HepG2 (cell line): ENCODE data around the gene CABLES2. TPM values are rescaled to one million over a fixed set of nuclear protein-coding genes. Genes with fewer than 3 reads are reported as not detected.

Experiments
- ARNT2 ChIP-seq: sonication (generic); formaldehyde crosslinking; IDR thresholded peaks from 2 replicates; pipeline ENCODE4 v1.8.0; 2022; ENCODE audit warnings: mild to moderate bottlenecking, low read depth, missing genetic modification reagents, moderate library complexity
- ATF7-NPFF ChIP-seq: sonication (generic); formaldehyde crosslinking; IDR thresholded peaks from 2 replicates; pipeline ENCODE4 v1.8.1; 2023; ENCODE audit warnings: mild to moderate bottlenecking, low read depth, missing genetic modification reagents, moderate library complexity
- DMAP1 ChIP-seq: IDR thresholded peaks from 2 replicates; pipeline ENCODE4 v1.6.1; 2016
- DNMT1 ChIP-seq: sonication (generic); formaldehyde crosslinking; IDR thresholded peaks from 2 replicates; pipeline ENCODE4 v1.5.1; 2020; ENCODE audit warnings: mild to moderate bottlenecking, missing genetic modification reagents
- KDM5A ChIP-seq: fragments of 200-600 bp; sonication (generic); IDR thresholded peaks from 2 replicates; pipeline ENCODE4 v1.7.0; 2018; ENCODE audit warnings: antibody characterized with exemption, mild to moderate bottlenecking, low read length, borderline replicate concordance
- NFIC ChIP-seq: IDR thresholded peaks from 2 replicates; pipeline ENCODE4 v1.6.1; 2012; ENCODE audit warnings: mild to moderate bottlenecking, low read length, inconsistent platforms
- PHF21A ChIP-seq: sonication (generic); formaldehyde crosslinking; IDR thresholded peaks from 2 replicates; pipeline ENCODE4 v1.5.0; 2020; ENCODE audit warnings: mild to moderate bottlenecking, missing genetic modification reagents
- PITX1 ChIP-seq: sonication (generic); formaldehyde crosslinking; IDR thresholded peaks from 2 replicates; pipeline ENCODE4 v1.5.1; 2020; ENCODE audit warnings: mild to moderate bottlenecking, missing genetic modification reagents
- SOX13 ChIP-seq, 3 experiments: fragments of 450-650 bp in 1 of 3; sonication (generic) in 1 of 3; formaldehyde crosslinking in 1 of 3; IDR thresholded peaks in 2 of 3; conservative IDR thresholded peaks in 1 of 3; 2 replicates each; pipeline versions ENCODE4 v1.5.0 to v1.6.1; 2016 to 2020; ENCODE audit warnings: antibody characterized with exemption in 1 of 3, mild to moderate bottlenecking in 1 of 3, missing compliant biosample characterization in 1 of 3, missing genetic modification reagents in 1 of 3, moderate library complexity in 1 of 3
- TEAD3 ChIP-seq: optimal IDR thresholded peaks from 2 replicates; pipeline ENCODE3; 2016; ENCODE audit warnings: borderline replicate concordance
- TGIF2 ChIP-seq: IDR thresholded peaks from 2 replicates; pipeline ENCODE4 v1.6.1; 2016; ENCODE audit warnings: control low read depth, missing compliant biosample characterization
- ZBTB38 ChIP-seq: sonication (generic); formaldehyde crosslinking; IDR thresholded peaks from 2 replicates; pipeline ENCODE4 v1.5.1; 2020; ENCODE audit warnings: mild to moderate bottlenecking, missing genetic modification reagents
- ZFP36L1 ChIP-seq: sonication (generic); formaldehyde crosslinking; IDR thresholded peaks from 2 replicates; pipeline ENCODE4 v1.8.0; 2022; ENCODE audit warnings: mild to moderate bottlenecking, missing genetic modification reagents, moderate library complexity
- ZFX ChIP-seq: sonication (generic); formaldehyde crosslinking; IDR thresholded peaks from 2 replicates; pipeline ENCODE4 v1.4.0; 2020; ENCODE audit warnings: mild to moderate bottlenecking, low read depth, missing genetic modification reagents, moderate library complexity
- ZNF12 ChIP-seq: sonication (generic); formaldehyde crosslinking; IDR thresholded peaks from 2 replicates; pipeline ENCODE4 v1.5.0; 2020; ENCODE audit warnings: missing genetic modification reagents
- ZNF274 ChIP-seq: sonication (generic); formaldehyde crosslinking; IDR thresholded peaks from 2 replicates; pipeline ENCODE4 v1.5.1; 2020; ENCODE audit warnings: mild to moderate bottlenecking, missing genetic modification reagents
- ZNF280B ChIP-seq: sonication (generic); formaldehyde crosslinking; IDR thresholded peaks from 2 replicates; pipeline ENCODE4 v1.5.0; 2020; ENCODE audit warnings: missing genetic modification reagents, mild to moderate bottlenecking, borderline replicate concordance
- ZNF441 ChIP-seq: sonication (generic); formaldehyde crosslinking; IDR thresholded peaks from 2 replicates; pipeline ENCODE4 v1.7.0; 2021; ENCODE audit warnings: missing genetic modification reagents, borderline replicate concordance
- ZNF460 ChIP-seq: sonication (generic); formaldehyde crosslinking; IDR thresholded peaks from 2 replicates; pipeline ENCODE4 v1.5.1; 2020; ENCODE audit warnings: missing genetic modification reagents, mild to moderate bottlenecking, borderline replicate concordance
- ZNF644 ChIP-seq: IDR thresholded peaks from 2 replicates; pipeline ENCODE4 v1.6.1; 2016; ENCODE audit warnings: low read depth
- ZNF782 ChIP-seq: sonication (generic); formaldehyde crosslinking; IDR thresholded peaks from 2 replicates; pipeline ENCODE4 v1.4.0; 2020; ENCODE audit warnings: missing genetic modification reagents, mild to moderate bottlenecking, borderline replicate concordance
- polyA plus RNA-seq, 8 experiments: library from polyadenylated mRNA; depleted of rRNA in 3 of 8; stranded (reverse) in 7 of 8; unstranded in 1 of 8; fragments of >200 nt; fragmentation: Illumina TruSeq in 4 of 8; extraction: Trizol in 4 of 8; gene quantifications; 2 replicates each; pipeline versions ENCODE4 v1.2.1 to v1.2.3, GENCODE V29; 2011 to 2016; ENCODE audit warnings: low read depth in 4 of 8, missing spikeins in 1 of 8, mixed read lengths in 1 of 8; ENCODE audit not compliant: insufficient read depth in 1 of 8
- total RNA-seq, 5 experiments: library from RNA; depleted of rRNA; stranded (reverse); fragments of >200 nt; fragmentation: Illumina TruSeq; extraction: Trizol; gene quantifications; 2 replicates each; pipeline ENCODE4 v1.2.3, GENCODE V29; 2016; ENCODE audit warnings: low read depth in 1 of 5
- TF ChIP-seq, protein P1 (sequence below): sonication (generic); formaldehyde crosslinking; IDR thresholded peaks from 2 replicates; pipeline ENCODE4 v1.4.0; 2020; ENCODE audit warnings: missing genetic modification reagents, borderline replicate concordance
- TF ChIP-seq, protein P2 (sequence below): sonication (generic); formaldehyde crosslinking; IDR thresholded peaks from 2 replicates; pipeline ENCODE4 v1.8.1; 2023; ENCODE audit warnings: mild to moderate bottlenecking, missing genetic modification reagents

The CABLES2 gene
- total and polyA plus RNA-seq, 2 of the 13 experiments (the other 11 are each of a cell fraction or from before 2014, with no cell fraction given), result 5.2 to 9.7 TPM

DNA sequence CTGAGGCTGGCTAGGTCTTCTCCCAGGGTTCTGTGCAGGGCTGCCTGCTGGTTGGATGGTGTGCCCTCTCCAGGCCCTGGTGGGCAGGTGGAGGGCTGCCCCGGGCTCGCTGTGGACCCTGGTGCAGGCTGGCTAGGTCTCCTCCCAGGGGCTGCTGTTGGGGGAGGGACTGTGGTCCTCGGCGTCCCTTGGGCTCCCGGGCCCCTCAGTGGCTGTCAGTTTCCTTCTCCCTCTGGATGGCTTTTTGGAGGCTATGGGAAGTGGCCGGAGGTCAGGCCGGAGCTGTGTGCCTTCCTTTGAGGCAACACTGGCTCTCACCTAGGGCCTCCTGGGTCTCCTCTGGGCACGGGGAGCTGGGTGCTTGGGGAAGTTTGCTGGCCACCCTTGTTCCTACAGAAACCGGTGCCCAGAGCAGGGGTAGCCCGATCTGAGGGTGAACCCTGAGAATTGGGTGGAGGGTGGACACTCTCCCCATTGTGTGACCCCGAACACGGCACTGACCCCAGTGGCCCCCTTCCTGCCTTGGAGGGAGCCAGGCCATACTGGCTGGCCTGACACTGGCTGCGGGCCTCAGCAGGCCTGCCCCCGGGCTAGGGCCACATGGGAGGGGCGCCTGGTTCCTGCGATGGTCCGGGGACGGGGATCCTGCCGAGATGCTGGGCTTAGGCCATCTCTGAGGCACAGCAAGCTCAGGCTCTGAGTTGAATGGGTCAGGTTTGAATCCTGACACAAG is 3.8 kb upstream of the CABLES2 start (continued):
- TF ChIP-seq ZNF460, result no peak
- peak; percentile 30; the same call in 1 of the 2 replicates for TF ChIP-seq ZBTB38 (CRISPR knock-in tag)
- no peak for TF ChIP-seq SOX13 (IDR thresholded peaks at IDR 0.05)
- no peak for TF ChIP-seq SOX13 (CRISPR knock-in tag; conservative IDR thresholded peaks at IDR 0.05 in 1 of 2, IDR thresholded peaks at IDR 0.05 in 1 of 2)
- TF ChIP-seq, protein P1, sequence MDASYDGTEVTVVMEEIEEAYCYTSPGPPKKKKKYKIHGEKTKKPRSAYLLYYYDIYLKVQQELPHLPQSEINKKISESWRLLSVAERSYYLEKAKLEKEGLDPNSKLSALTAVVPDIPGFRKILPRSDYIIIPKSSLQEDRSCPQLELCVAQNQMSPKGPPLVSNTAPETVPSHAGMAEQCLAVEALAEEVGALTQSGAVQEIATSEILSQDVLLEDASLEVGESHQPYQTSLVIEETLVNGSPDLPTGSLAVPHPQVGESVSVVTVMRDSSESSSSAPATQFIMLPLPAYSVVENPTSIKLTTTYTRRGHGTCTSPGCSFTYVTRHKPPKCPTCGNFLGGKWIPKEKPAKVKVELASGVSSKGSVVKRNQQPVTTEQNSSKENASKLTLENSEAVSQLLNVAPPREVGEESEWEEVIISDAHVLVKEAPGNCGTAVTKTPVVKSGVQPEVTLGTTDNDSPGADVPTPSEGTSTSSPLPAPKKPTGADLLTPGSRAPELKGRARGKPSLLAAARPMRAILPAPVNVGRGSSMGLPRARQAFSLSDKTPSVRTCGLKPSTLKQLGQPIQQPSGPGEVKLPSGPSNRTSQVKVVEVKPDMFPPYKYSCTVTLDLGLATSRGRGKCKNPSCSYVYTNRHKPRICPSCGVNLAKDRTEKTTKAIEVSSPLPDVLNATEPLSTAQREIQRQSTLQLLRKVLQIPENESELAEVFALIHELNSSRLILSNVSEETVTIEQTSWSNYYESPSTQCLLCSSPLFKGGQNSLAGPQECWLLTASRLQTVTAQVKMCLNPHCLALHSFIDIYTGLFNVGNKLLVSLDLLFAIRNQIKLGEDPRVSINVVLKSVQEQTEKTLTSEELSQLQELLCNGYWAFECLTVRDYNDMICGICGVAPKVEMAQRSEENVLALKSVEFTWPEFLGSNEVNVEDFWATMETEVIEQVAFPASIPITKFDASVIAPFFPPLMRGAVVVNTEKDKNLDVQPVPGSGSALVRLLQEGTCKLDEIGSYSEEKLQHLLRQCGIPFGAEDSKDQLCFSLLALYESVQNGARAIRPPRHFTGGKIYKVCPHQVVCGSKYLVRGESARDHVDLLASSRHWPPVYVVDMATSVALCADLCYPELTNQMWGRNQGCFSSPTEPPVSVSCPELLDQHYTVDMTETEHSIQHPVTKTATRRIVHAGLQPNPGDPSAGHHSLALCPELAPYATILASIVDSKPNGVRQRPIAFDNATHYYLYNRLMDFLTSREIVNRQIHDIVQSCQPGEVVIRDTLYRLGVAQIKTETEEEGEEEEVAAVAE, result no peak
- TF ChIP-seq ZNF441, result no peak
- TF ChIP-seq ZNF644, result no peak
- TF ChIP-seq PHF21A (CRISPR knock-in tag), result 0 out of 2 replicates have a peak, but pooled peaks have one; percentile 15
- peak; percentile 10; the same call in 1 of the 2 replicates for TF ChIP-seq PITX1 (CRISPR knock-in tag)
- TF ChIP-seq, protein P2, sequence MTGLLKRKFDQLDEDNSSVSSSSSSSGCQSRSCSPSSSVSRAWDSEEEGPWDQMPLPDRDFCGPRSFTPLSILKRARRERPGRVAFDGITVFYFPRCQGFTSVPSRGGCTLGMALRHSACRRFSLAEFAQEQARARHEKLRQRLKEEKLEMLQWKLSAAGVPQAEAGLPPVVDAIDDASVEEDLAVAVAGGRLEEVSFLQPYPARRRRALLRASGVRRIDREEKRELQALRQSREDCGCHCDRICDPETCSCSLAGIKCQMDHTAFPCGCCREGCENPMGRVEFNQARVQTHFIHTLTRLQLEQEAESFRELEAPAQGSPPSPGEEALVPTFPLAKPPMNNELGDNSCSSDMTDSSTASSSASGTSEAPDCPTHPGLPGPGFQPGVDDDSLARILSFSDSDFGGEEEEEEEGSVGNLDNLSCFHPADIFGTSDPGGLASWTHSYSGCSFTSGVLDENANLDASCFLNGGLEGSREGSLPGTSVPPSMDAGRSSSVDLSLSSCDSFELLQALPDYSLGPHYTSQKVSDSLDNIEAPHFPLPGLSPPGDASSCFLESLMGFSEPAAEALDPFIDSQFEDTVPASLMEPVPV (CRISPR knock-in tag), result no peak
- no peak for TF ChIP-seq ZNF12
- TF ChIP-seq ARNT2 (CRISPR knock-in tag), result 0 out of 2 replicates have a peak, but pooled peaks have one; percentile 65
- TF ChIP-seq ZNF274, result peak; percentile 60; the same call in 1 of the 2 replicates
- no peak for TF ChIP-seq DMAP1 (CRISPR knock-in tag)
- no peak for TF ChIP-seq ZNF280B (CRISPR knock-in tag)
- no peak; the same call in 1 of the 2 replicates for TF ChIP-seq DNMT1 (CRISPR knock-in tag)
- TF ChIP-seq ZFX, result no peak
- TF ChIP-seq TEAD3 (CRISPR knock-in tag), result no peak
- TF ChIP-seq ZNF782 (CRISPR knock-in tag), result no peak
- no peak for TF ChIP-seq KDM5A
- TF ChIP-seq ZFP36L1, result no peak
- TF ChIP-seq NFIC, result no peak
- no peak for TF ChIP-seq ATF7-NPFF (CRISPR knock-in tag)
- no peak for TF ChIP-seq TGIF2 (CRISPR knock-in tag)
